Activated gamma-delta T cell (primary cell): ENCODE data around the gene LSMEM2.
A peak's percentile ranks its signal among the peaks of the same experiment; 100 is the strongest.
"Not testable (repeated sequence)": the region's sequence is repeated elsewhere in the genome, so short reads cannot be mapped to it uniquely, and the experiment has no call there.

Experiments used
- DNase-seq: peaks from one replicate; lab custom pipeline; 2025; lab: John Stamatoyannopoulos, UW

Gene LSMEM2

DNA sequence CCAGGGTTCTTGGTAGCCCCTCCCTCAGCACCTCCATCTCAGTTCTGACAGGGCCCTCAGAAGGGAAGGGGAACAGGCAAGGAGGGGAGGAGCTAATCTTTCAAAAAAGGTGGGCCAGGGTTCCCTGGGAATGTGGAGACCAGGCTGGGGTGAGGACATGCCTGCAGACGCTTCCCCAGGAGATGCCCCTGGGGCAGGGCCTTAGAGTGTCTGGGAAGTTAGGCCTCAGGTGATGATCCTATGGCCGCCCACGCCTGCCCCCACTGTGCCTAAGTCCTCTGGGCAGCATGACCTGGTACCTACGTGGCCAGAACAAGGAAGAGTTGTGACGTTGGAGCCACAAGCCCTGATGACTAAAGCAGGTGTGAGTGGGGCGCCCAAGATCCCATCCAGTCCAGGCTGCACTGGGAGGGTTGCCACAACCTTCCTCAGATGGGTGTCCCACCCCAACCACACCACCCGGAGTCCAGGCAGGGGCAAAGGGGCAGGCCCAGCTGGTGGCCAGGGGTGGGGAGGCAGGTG lies 13.9 kb upstream of the LSMEM2 start:
- DNase-seq: no peak

DNA sequence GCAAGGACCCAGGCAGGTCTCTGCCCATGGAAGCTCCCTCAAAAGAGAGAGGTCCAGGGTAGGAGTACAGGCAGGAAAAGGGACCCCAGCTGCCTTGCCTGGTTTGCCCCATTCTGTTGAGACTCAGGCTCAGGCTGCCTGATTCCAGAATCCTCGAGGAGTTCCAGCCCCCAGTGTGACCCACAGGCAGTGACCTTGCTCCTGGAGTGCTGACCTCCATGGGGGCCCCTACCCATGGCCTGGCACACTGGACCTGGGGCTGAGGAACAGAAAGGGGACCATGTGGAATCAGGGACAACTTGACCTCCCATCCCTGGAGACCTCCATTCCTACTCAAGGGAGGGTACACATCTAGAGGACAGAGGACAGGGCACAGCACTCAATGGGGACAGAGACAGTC lies 13.3 kb upstream of the LSMEM2 start:
- DNase-seq: no peak

DNA sequence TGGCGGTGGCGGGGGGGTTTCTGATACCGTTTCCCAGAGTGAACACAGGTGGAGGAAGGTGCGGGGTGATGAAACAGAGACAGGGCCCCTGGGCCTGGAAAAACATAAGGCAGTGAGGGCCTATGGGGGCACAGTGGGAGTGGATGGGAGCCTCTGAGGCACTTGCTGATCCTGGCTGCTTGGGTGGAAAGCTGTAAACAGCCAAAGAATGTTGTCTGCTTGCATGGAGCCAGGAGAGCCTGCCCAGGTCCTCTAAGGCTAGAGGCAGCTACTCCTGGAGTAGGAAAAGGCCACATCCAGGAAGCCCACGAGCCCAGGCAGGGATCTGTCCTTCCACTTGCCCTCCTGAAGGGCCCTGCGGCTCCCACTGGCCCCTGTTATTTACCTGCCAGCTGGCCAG lies 12.9 kb upstream of the LSMEM2 start:
- DNase-seq: no peak

DNA sequence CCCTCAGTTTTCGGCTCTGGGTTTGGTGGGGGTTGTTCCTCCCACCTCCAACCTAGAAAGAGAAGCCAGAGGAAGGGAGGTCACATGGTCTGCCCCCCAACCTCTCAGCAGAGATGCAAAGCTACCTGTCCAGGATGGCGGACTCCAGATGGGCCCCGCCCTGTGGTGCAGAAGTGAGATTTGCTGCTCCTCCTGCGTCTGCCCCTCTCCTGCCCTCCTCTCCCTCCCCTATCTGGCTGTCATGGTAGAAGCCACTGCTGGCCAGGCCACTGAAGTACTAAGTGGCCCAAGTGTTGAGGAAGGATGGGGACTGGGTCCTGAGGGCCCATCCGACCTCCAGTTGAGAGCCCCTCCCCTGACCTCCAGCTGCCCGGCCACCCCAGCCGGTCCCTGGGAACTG lies 12.1 kb upstream of the LSMEM2 start:
- DNase-seq: no peak

DNA sequence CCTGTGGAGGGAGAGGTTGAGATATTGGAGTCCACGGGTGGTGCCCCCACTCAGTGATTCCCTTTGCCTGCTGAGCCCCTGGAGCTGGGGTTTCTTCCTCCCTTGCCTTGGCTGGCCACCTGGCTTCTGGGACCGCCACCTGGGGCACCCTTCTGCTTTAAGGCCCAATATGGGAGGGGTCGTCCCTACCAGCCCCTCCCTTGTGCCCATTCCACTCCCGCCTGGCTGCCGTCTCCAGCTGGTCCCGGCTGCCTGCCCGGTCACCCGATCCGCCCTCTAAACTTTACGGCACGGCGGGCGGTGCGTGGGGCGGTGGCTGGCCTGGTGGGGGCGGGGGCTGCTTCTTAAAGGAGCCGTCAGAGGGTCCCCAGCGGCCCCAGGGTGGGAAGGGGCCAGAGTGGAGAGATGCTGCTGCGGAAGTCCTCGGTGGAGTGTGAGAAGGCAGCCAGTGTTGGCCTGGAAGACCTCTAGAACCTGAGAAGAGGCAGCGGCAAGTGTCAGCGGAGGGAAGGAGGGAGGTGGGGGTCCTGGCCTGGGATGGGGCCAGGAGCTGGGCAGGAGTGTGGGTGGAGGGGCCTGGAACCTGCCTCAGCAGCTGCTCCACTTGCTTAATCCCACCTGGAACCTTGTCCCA lies 11.5 kb upstream of the LSMEM2 start:
- no peak for DNase-seq

DNA sequence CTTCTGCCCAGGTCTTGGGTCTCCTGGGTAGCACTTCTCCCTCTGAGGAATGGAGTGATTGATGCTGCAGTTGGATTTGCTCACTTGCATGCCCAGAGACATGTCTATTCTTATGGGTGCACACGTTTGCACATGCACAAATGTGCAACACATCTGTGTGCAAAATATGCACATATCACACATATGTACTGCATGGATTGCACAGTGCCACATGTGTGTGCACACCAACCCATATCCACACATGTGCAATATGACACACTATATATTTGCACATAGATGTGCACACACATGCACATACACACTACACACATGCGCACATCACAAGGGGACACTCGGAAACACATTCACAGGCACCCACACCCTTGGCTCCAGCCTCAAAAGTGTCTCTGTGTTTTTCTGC lies 10.6 kb upstream of the LSMEM2 start:
- no peak for DNase-seq

DNA sequence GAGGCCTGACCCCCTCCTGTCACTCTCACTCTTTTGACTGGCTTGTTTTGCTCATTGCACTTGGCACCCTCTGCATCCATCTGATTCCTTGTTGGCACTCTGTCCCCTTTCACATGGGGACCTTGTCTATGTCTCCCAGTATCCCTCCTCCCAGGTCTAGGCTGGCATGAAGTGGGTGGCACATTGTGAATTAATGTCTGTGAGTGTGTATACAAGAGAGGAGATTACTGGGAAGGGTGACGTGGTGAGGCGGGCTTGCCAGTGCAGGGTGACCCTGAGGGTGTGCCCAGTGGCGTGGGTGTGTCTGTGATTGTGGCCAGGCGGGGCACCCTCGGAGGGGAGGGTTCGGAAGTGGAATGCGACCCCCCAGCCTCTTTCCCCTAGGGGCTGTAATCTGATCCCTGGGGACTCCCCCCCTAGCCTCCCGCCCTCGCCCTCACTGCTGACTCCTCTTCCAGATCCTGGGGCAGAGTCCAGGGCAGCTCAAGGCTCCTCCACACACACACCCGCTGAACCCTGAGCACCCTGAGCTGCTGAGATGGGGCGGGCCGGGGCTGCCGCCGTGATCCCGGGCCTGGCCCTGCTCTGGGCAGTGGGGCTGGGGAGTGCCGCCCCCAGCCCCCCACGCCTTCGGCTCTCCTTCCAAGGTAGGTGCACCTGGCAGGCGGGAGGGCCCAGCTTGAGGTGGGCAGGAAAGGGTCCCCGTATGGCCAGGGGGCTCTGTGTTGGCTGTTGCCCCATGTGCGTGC lies 10.0 kb upstream of the LSMEM2 start, which contains the start of gene SEMA3B:
Gene SEMA3B, plus strand, starts transcription at position 445 of the 749 bp plus-strand sequence. Its CDS starts 94 bp downstream, at position 539.
- no peak for DNase-seq

DNA sequence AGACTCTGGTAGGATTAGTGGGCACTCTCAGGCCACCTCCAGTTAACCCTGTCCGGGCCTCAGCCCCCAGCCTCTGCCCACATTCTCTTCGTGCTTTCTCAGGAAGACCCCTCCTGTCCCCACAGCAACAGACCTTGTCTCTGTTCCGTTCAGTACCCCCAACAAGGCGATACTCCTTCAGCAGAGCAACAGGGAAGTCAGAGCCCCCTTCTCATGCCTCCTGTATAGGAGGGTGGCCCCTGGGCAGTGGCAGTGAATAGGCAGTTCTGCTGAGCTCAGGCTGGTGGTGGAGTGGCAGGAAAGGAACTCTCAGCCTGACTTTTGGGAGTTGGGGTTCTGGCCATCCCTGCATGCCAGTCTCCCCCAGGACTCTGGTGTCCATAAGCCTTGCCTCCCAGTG lies 9.4 kb upstream of the LSMEM2 start:
- DNase-seq: no peak

DNA sequence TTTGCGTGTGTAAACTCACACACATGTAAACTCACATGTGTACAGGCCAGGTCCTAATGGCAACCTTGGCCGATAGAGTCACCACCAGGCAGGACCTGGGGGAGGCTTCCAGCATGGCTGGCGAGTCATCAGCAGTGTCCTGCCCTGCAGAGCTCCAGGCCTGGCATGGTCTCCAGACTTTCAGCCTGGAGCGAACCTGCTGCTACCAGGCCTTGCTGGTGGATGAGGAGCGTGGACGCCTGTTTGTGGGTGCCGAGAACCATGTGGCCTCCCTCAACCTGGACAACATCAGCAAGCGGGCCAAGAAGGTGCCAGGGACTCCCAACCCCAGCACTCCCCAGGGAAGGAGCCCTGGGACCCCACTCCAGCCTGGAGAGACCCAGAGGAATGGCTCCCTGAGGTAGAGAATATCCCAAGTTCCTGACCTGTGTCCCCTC lies 8.9 kb upstream of the LSMEM2 start:
- no peak for DNase-seq

DNA sequence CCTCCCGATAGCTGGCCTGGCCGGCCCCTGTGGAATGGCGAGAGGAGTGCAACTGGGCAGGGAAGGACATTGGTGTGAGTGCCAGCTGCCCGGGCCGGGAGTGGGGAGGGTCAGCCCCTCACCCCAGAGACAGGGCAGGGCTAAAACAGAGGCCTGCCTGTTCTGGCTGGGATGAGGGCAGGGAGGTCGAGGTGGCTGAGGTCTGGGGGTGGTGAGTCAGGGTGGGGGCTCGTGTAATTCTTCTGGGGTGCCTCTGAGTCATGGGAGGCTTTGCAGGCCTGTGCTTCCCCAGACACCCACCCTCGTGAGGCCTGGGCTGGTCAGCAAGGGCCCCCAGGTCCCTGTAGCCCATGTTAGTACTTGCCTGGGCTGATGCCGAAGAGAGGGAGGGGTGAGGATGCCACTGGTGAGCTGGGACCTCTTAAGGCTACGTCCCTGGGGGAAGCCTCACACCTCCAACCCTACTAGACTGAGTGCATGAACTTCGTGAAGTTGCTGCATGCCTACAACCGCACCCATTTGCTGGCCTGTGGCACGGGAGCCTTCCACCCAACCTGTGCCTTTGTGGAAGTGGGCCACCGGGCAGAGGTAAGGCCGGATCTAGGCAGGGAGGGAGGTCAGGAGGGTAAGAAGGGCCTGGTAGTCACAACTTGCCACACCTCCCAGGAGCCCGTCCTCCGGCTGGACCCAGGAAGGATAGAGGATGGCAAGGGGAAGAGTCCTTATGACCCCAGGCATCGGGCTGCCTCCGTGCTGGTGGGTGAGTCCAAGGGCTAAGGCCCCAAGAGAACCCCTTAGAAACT lies 8.3 kb upstream of the LSMEM2 start:
- no peak for DNase-seq

DNA sequence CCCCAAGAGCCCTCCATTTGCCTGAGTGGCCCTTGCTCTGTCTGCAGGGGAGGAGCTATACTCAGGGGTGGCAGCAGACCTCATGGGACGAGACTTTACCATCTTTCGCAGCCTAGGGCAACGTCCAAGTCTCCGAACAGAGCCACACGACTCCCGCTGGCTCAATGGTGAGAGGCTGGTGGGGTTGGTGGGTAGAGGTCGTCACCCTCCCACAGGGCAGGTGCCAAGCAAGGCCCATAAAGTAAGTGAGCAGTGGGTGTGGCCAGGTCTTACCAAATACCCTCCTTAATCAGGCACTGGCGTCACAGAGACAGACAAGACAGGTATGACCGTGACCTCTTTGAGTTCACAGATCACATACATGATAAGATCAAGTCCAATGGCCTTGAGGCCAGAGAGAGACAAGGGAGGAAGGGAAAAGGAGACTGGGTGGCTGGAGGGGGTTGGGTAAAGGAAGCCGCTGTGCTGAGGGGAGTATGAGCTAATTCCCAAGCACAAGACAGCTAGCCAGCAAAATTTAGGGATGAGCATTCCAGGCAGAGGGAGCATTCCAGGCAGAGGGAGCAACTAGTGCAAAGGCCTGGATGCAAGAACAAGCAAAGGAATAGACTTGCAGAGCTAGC lies 7.5 kb upstream of the LSMEM2 start:
- no peak for DNase-seq

DNA sequence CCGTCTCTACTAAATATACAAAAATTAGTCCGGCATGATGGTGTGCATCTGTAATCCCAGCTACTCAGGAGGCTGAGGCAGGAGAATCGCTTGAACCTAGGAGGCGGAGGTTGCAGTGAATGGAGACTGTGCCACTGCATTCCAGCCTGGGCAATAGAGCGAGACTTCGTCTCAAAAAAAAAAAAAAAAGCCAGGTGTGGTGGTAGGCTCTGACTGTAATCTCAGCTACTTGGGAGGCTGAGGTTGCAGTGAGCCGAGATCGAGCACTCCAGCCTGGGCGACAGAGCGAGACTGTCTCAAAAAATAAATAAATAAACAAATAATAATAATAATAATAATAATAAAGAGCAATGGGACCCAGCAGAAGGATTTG lies 6.4 kb upstream of the LSMEM2 start:
- not testable (repeated sequence) for DNase-seq

DNA sequence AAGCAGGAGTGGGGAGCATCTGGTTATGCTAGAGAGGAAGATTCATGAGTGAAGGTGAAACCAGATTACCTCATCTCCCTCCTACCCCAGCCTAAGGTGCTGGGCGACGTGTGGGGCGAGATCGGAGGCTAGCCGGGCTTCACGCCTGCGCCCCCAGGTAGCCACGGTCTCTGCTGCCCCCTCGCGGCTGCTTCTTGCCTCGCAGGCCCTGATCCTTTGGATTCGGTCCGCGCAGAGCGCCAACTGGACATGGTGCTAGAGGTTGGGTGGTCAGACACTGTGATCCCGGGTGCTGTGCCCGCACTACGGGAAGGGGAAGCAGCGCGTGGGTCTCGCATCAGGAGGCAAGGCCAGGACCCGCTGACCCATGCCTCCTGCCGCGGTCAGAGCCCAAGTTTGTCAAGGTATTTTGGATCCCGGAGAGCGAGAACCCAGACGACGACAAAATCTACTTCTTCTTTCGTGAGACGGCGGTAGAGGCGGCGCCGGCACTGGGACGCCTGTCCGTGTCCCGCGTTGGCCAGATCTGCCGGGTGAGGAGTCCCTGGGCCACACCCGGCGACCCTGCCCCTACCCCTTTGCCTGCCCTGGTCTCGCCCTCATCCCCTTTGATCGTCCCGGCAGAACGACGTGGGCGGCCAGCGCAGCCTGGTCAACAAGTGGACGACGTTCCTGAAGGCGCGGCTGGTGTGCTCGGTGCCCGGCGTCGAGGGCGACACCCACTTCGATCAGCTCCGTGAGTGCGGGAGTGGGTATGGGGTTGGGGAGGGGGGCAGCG lies 5.8 kb upstream of the LSMEM2 start:
- peak; percentile 67 for DNase-seq

DNA sequence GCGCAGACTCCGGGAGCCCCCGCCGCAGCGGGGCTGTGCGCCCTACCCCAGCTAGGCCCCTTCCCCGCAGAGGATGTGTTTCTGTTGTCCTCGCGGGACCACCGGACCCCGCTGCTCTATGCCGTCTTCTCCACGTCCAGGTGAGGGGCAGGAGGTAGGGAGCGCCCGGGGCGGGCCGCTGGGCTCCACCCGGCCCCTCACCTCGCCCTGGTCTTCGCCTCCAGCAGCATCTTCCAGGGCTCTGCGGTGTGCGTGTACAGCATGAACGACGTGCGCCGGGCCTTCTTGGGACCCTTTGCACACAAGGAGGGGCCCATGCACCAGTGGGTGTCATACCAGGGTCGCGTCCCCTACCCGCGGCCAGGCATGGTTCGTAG lies 5.2 kb upstream of the LSMEM2 start:
- DNase-seq: no peak

DNA sequence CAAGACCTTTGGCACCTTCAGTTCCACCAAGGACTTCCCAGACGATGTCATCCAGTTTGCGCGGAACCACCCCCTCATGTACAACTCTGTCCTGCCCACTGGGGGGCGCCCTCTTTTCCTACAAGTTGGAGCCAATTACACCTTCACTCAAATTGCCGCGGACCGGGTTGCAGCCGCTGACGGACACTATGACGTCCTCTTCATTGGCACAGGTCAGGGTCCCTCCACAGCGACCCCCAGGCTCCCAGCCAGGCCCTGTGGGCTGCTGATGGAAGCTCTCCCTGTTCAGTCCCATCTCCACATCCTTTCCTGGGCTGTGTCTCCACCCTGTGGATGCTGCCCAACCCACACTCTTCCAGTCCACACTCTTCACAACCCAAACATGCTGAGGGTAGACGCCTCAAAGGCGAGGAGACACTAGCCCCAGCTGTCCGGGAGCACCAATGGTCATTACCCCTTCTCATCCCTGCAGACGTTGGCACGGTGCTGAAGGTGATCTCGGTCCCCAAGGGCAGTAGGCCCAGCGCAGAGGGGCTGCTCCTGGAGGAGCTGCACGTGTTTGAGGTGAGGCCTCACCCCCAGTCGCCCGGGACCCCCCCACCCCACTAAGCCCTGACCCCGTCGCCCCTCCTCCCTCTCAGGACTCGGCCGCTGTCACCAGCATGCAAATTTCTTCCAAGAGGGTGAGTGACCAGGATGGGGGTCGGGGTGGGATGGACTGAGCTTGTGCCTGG lies 4.3 kb upstream of the LSMEM2 start:
- no peak for DNase-seq

DNA sequence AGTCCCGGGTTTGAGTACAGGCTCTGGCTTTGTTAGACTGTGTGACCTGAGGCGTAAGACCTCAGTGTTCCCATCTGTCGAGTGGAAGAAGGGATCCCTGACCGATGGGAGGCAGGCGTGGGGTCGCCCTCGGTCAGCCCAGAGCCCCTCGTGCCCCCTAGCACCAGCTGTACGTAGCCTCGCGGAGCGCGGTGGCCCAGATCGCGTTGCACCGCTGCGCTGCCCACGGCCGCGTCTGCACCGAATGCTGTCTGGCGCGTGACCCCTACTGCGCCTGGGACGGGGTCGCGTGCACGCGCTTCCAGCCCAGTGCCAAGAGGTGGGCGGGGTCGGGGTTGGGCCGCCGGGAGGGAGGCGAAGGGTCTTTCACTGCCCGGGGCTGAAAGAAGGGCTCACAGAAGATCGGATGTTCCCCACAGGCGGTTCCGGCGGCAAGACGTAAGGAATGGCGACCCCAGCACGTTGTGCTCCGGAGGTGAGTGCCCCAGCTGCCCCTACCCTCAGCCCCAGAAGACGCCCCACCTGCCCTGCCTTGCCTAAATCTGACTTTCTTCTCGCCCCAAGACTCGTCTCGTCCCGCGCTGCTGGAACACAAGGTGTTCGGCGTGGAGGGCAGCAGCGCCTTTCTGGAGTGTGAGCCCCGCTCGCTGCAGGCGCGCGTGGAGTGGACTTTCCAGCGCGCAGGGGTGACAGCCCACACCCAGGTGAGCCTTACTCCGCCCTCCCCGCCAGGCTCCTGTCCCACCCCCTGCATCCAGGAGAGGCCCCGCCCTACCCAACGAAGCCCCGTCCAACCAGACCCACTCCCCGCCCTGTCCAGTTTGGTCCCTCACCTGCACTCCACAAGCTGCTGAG lies 3.5 kb upstream of the LSMEM2 start:
- no peak for DNase-seq

DNA sequence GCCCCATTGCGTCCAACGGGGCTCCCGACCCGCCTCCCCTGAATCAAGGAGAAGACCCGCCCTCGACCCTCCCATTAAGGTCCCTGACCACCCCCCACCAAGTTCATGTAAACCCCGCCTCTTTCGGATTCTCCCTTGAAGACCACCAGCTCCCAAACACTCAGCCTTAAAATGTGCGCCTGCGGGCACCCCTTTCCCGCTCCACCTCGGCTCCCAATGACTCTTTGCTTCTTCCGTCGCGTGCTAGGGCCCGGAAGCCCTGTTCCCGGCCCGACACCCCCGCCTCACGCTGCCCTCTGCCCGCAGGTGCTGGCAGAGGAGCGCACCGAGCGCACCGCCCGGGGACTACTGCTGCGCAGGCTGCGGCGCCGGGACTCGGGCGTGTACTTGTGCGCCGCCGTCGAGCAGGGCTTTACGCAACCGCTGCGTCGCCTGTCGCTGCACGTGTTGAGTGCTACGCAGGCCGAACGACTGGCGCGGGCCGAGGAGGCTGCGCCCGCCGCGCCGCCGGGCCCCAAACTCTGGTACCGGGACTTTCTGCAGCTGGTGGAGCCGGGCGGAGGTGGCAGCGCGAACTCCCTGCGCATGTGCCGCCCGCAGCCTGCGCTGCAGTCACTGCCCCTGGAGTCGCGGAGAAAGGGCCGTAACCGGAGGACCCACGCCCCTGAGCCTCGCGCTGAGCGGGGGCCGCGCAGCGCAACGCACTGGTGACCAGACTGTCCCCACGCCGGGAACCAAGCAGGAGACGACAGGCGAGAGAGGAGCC lies 2.7 kb upstream of the LSMEM2 start:
- peak; percentile 34 for DNase-seq

DNA sequence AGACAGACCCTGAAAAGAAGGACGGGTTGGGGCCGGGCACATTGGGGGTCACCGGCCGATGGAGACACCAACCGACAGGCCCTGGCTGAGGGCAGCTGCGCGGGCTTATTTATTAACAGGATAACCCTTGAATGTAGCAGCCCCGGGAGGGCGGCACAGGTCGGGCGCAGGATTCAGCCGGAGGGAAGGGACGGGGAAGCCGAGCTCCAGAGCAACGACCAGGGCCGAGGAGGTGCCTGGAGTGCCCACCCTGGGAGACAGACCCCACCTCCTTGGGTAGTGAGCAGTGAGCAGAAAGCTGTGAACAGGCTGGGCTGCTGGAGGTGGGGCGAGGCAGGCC lies 2.2 kb upstream of the LSMEM2 start:
- no peak for DNase-seq
